ENCODE measurements around the gene NPIPB2.
"Not testable (repeated sequence)": the region's sequence is repeated elsewhere in the genome, so short reads cannot be mapped to it uniquely, and the experiment has no call there.

Gene NPIPB2

DNA sequence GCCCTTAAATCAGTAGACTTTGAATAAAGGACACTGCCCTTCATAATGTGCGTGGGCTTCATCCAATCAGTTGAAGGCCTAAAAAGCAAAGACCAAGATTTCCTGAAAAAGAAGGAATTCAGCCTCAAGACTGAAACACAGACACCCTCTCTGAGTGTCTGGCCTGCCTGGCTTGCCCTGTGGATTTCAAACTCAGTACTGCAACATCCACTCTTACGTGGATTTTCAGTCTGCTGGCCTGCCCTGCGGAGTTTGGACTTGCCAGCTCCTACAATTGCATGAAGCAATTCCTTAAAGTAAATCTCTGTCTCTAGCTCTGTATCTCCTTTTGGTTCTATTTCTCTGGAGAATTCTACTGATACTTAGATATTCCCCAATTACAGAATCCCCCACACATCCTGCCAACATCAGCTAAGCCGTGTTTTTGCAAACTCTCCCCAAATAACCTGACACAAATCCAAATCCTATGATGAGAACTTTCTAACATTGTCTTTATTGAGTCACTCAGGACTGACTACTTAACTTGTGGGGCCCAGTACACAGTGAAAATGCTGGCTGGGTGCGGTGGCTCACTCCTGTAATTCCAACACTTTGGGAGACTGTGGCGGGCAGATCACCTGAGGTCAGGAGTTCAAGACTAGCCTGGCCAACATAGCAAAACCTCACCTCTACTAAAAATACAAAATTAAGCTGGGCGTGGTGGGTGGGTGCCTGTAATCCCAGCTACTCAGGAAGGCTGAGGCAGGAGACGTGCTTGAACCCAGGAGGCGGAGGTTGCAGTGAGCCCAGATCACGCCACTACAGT lies 15.9 kb upstream of the NPIPB2 start:
- no peak for DNase-seq

GRCh38 chr16:11956558-11956957 lies 14.7 kb upstream of the NPIPB2 start:
- no peak for DNase-seq

- no peak for DNase-seq
These were observed 13.9 kb upstream of the NPIPB2 start for GRCh38 chr16:11955713-11956123.

DNA sequence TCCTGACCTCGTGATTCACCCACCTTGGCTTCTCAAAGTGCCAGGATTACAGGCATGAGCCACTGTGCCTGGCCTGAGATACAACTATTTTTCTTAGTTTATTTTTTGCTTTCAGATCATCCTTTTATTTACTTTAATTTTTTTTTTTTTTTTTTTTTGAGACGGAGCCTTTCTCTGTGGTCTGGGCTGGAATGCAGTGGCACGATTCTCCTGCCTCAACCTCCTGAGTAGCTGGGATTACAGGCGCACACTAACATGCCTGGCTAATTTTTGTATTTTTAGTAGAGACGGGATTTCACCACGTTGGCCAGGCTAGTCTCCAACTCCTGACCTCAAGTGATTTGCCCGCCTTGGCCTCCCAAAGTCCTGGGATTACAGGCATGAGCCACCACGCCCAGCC lies 11.7 kb upstream of the NPIPB2 start:
- DNase-seq = not testable (repeated sequence)

- no peak for DNase-seq
These were observed 8.5 kb upstream of the NPIPB2 start for GRCh38 chr16:11950388-11950787.

DNA sequence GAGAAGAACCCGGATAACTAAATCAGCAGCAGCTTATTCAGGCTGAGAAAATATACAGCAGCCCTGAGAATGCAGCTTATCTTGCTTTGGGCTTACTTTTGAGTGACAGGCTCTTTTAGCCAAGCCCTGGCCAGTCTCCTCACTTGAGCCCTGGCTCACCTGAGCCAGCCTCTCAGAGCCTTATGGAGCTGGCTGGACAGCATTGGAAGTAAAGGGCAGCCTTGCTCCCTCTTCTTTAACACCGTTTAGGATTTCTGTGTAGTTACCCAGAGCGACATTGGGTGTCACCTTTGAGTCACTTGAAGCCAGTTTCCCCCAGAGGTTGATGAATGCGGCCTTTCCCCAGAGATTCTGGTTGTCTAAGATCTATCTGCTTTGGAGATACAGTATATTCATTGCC lies 7.7 kb upstream of the NPIPB2 start:
- DNase-seq = no peak

DNA sequence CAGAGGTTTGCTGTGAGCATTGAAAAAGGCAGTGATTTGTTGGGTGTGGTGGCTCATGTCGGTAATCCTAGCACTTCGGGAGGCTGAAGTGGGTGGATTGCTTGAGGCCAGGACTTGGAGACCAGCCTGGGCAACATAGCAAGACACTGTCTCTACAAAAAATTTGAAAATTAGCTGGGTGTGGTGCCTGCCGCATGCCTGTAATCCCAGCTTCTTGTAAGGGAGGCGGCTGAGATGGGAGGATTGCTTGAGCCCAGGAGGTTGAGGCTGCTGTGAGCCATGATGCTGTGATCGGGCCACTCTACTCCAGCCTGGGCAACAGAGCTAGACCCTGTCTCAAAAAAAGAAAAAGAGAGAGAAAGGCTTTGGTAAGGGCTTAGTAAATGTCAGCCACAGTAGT lies 7.0 kb upstream of the NPIPB2 start:
- DNase-seq = no peak

DNA sequence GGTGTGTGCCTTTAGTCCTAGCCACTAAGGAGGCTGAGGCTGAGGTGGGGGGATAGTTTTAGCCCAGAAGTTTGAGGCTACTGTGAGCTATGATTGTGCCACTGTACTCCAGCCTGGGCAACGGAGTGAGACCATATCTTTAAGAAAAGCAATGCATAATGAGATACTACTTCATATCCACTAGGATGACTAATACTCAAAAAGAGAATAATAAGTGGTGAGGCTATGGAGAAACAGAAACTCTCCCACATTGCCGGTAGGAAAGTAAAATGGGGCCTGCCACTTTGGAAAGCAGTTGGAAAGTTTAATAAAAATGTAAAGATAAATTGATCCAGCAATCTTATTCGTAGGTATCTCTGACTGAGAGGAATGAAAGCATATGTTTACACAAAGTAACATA lies 4.6 kb upstream of the NPIPB2 start:
- no peak for DNase-seq

- not testable (repeated sequence) for DNase-seq
These were observed 14.5 kb downstream of the NPIPB2 start for GRCh38 chr16:11927350-11927749.

DNA sequence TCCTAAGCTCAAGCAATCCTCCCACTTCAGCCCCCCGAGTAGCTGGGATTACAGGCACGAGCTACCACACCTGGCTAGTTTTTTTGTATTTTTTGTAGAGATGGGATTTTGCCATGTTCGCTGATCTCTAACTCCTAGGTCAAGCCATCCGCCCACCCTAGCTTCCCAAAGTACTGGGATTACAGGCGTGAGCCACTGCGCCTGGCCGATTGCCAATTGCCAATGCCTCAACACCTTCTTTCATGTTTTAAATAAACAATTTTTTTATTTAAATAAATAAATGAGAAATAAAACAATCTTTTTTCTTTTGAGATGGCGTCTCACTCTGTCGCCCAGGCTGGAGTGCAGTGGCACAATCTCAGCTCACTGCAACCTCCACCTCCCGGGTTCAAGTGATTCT lies 17.8 kb downstream of the NPIPB2 start:
- DNase-seq = not testable (repeated sequence)

- DNase-seq = no peak
These were observed 25.1 kb downstream of the NPIPB2 start for GRCh38 chr16:11916524-11917285.

GRCh38 chr16:11915644-11916523 lies 26.0 kb downstream of the NPIPB2 start, which contains the start of gene GSPT1:
TSS of gene GSPT1 (minus strand) at chr16:11915956. CDS start at chr16:11915720, 236 bp downstream.
- DNase-seq = peak; percentile 99

GRCh38 chr16:11915114-11915643 lies 26.7 kb downstream of the NPIPB2 start:
- DNase-seq = peak in 1 of 4 experiments; percentile 41

DNA sequence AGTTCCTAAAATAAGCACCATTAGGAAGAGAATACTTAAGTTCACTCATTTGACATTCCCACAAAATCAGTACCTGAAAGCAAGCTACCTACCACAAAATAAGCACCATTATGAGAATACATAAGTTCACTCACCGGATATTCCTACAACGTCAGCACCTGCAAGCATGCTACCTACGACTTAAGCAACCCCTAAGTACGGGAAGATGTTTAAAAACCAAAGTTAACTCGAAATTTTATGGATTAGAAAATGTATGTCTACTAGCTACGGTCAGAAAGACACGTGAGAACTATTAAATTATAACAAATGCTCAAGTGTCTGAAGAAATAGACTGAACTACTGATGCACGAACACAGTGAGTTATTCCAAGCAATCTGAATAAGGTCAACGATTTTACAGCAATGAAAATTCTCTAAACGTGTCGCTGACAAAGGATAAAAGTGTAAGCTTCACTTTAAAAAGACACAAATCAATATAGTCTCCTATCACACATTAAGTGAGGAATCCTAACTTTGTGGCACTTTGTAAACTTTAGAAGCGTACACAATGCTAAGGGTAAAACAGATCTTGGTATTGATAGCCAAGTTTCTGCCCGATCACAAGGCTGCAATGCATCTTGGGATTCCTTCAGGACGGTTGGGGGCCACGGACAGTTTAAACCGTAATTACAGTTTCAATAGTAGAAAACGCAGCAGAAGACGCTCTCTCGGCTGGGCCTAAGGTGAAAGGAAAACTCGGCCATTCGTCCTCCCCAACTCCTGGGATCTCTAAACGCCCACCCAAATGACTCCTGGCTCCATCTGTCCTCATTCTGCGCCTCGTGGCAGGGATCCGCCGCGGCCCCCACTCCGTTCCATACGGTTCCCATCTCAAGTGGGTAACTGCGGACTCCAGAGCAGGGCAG lies 27.4 kb downstream of the NPIPB2 start:
- DNase-seq = no peak

- DNase-seq = no peak
These were observed 28.3 kb downstream of the NPIPB2 start for GRCh38 chr16:11913425-11914079.

- no peak for DNase-seq
These were observed 31.9 kb downstream of the NPIPB2 start for GRCh38 chr16:11909653-11910545.

GRCh38 chr16:11907160-11907970 lies 34.5 kb downstream of the NPIPB2 start:
- no peak for DNase-seq

- no peak for DNase-seq
These were observed 37.9 kb downstream of the NPIPB2 start for GRCh38 chr16:11903906-11904305.

GRCh38 chr16:11901091-11901490 lies 40.8 kb downstream of the NPIPB2 start:
- DNase-seq = no peak

Data from activated CD4-positive, CD25-positive, alpha-beta regulatory T cell (primary cell).